Breast epithelium (tissue), 4 donors: ENCODE results near the gene CDK5RAP2. TPM values are rescaled to one million over a fixed set of nuclear protein-coding genes. Genes with fewer than 3 reads are reported as not detected.
"Not testable (repeated sequence)": the region's sequence is repeated elsewhere in the genome, so short reads cannot be mapped to it uniquely, and the experiment has no call there.

ENCODE experiments used
- DNase-seq, 2 donors: peaks; one replicate each; pipeline ENCODE4 v3.0.0-alpha.2; 2019; ENCODE audit warnings: low spot score in 2 of 2
- H3K27ac ChIP-seq, 2 donors: fragments of 200-600 bp; sonication (generic) in 1 of 2; one replicate each; pipeline ENCODE4 v1.5.1; 2016 to 2019; ENCODE audit warnings: mild to moderate bottlenecking in 1 of 2
- H3K27me3 ChIP-seq, 2 donors: fragments of 200-600 bp; sonication (generic) in 1 of 2; one replicate each; pipeline versions ENCODE4 v1.5.1 to v1.6.0; 2017 to 2019; ENCODE audit warnings: control low read depth in 1 of 2, mild to moderate bottlenecking in 1 of 2
- H3K36me3 ChIP-seq: fragments of 200-600 bp; one replicate; pipeline ENCODE4 v1.5.1; 2019
- H3K4me1 ChIP-seq, 2 donors: fragments of 200-600 bp; sonication (generic); one replicate each; pipeline ENCODE4 v1.5.1; 2016 to 2019; ENCODE audit warnings: control low read depth in 1 of 2
- H3K4me3 ChIP-seq, 3 donors: fragments of 200-600 bp; sonication (generic); 1 replicate in 2 of 3; 2 replicates in 1 of 3; pipeline ENCODE4 v1.5.1; 2016 to 2019; ENCODE audit warnings: mild to moderate bottlenecking in 3 of 3, moderate library complexity in 2 of 3
- H3K9me3 ChIP-seq, 2 donors: fragments of 200-600 bp; sonication (generic) in 1 of 2; one replicate each; pipeline ENCODE4 v1.5.1; 2016 to 2019; ENCODE audit warnings: control low read depth in 1 of 2
- CTCF ChIP-seq, 3 donors: fragments of 450-650 bp; IDR thresholded peaks; one replicate each; pipeline ENCODE4 v1.5.1; 2016 to 2017; ENCODE audit warnings: antibody characterized with exemption in 3 of 3, mild to moderate bottlenecking in 3 of 3, moderate library complexity in 3 of 3
- POLR2A ChIP-seq: fragments of 450-650 bp; IDR thresholded peaks from one replicate; pipeline ENCODE4 v1.6.1; 2016; ENCODE audit warnings: antibody characterized with exemption, mild to moderate bottlenecking, moderate library complexity
- POLR2AphosphoS5 ChIP-seq, 3 donors: sonication (generic); formaldehyde crosslinking; IDR thresholded peaks; one replicate each; pipeline ENCODE4 v1.6.1; 2017; ENCODE audit warnings: antibody characterized with exemption in 3 of 3
- intact Hi-C: fragments of 100-400 bp; cut with DNase I; formaldehyde crosslinking; loops from one replicate; pipeline ENCODE4 v1.15.1; 2023; ENCODE audit warnings: low total_unique reads
- total RNA-seq, 3 donors: library from RNA; depleted of rRNA; stranded (reverse); fragments of >200 nt; gene quantifications; one replicate each; pipeline ENCODE4 v1.1.0, GENCODE V29; 2016

CDK5RAP2 gene
- total RNA-seq, 3 donors from 2014 or later: 44.5 to 77.4 (median 60.6) TPM

- intact Hi-C loops: no loop called here
- no peak for TF ChIP-seq CTCF (IDR thresholded peaks at IDR 0.05)
- no peak for TF ChIP-seq POLR2A
- no peak for TF ChIP-seq POLR2AphosphoS5 (IDR thresholded peaks at IDR 0.05)
- DNase-seq: no peak
- H3K4me3 ChIP-seq: no peak overlapping the region
- peak overlapping the region; percentile 26 to 79 for H3K27ac ChIP-seq
- H3K27me3 ChIP-seq: no peaks in the 10 kb centered on the region
- H3K36me3 ChIP-seq: no peaks in the 10 kb centered on the region
- H3K4me1 ChIP-seq: peaks cover 0 to 11% of the 10 kb centered on the region in 2 donors
- no peaks in the 10 kb centered on the region for H3K9me3 ChIP-seq
Observed at GRCh38 chr9:120473608-120474007, 106.4 kb downstream of the CDK5RAP2 start.

- DNase-seq: no peak
- H3K36me3 ChIP-seq: no peaks in the 10 kb centered on the region
- H3K9me3 ChIP-seq: no peaks in the 10 kb centered on the region
- no peak for TF ChIP-seq POLR2AphosphoS5 (IDR thresholded peaks at IDR 0.05)
- TF ChIP-seq CTCF (IDR thresholded peaks at IDR 0.05): no peak
- no peak for TF ChIP-seq POLR2A
- no peak overlapping the region for H3K4me3 ChIP-seq
- H3K27me3 ChIP-seq: no peaks in the 10 kb centered on the region
- intact Hi-C loops: no loop called here
- H3K4me1 ChIP-seq: no peaks in the 10 kb centered on the region
- H3K27ac ChIP-seq: no peak overlapping the region
Observed at GRCh38 chr9:120465685-120466407, 114.1 kb downstream of the CDK5RAP2 start.

- H3K36me3 ChIP-seq: no peaks in the 10 kb centered on the region
- no peaks in the 10 kb centered on the region for H3K27me3 ChIP-seq
- TF ChIP-seq POLR2AphosphoS5 (IDR thresholded peaks at IDR 0.05): no peak
- TF ChIP-seq POLR2A: no peak
- no peak for TF ChIP-seq CTCF (IDR thresholded peaks at IDR 0.05)
- H3K27ac ChIP-seq: no peak overlapping the region
- H3K4me1 ChIP-seq: no peaks in the 10 kb centered on the region
- no peak overlapping the region for H3K4me3 ChIP-seq
- no peaks in the 10 kb centered on the region for H3K9me3 ChIP-seq
- DNase-seq: no peak
- intact Hi-C loops: no loop called here
Observed at GRCh38 chr9:120464887-120465421, 115.0 kb downstream of the CDK5RAP2 start.

- TF ChIP-seq POLR2AphosphoS5 (IDR thresholded peaks at IDR 0.05) (no peak), POLR2A (no peak), CTCF (IDR thresholded peaks at IDR 0.05) (no peak)
- DNase-seq: no peak
- no peak overlapping the region for H3K4me3 ChIP-seq
- no peaks in the 10 kb centered on the region for H3K9me3 ChIP-seq
- no peak overlapping the region for H3K27ac ChIP-seq
- no peaks in the 10 kb centered on the region for H3K36me3 ChIP-seq
- intact Hi-C loops: no loop called here
- no peaks in the 10 kb centered on the region for H3K4me1 ChIP-seq
- no peaks in the 10 kb centered on the region for H3K27me3 ChIP-seq
Observed at GRCh38 chr9:120464176-120464886, 115.6 kb downstream of the CDK5RAP2 start.

- Histone ChIP-seq H3K27me3 (no peaks in the 10 kb centered on the region), H3K36me3 (no peaks in the 10 kb centered on the region), H3K4me1 (no peaks in the 10 kb centered on the region), H3K4me3 (no peak overlapping the region), H3K27ac (no peak overlapping the region), H3K9me3 (no peaks in the 10 kb centered on the region)
- intact Hi-C loops: no loop called here
- DNase-seq: no peak
- TF ChIP-seq CTCF (IDR thresholded peaks at IDR 0.05) (no peak), POLR2AphosphoS5 (IDR thresholded peaks at IDR 0.05) (no peak), POLR2A (no peak)
Observed at GRCh38 chr9:120463765-120464164, 116.2 kb downstream of the CDK5RAP2 start.

GRCh38 chr9:120461677-120462076 lies 118.3 kb downstream of the CDK5RAP2 start:
- DNase-seq, H3K27me3 ChIP-seq, H3K4me1 ChIP-seq, H3K9me3 ChIP-seq, H3K36me3 ChIP-seq, intact Hi-C loops, H3K4me3 ChIP-seq, H3K27ac ChIP-seq: not testable (repeated sequence)
